Activated CD4-positive, alpha-beta T cell treated with anti-CD3 and anti-CD28 coated beads, Interleukin-2, amount 50 U/mL, for 48 hours (primary cell): ENCODE measurements around the gene FRMPD1.

Experiments used
- DNase-seq, 2 experiments: peaks; one replicate each; pipeline ENCODE4 v3.0.0-alpha.2; 2020

FRMPD1 gene

GRCh38 chr9:37626708-37627292 lies 24.0 kb upstream of the FRMPD1 start:
- no peak for DNase-seq

- no peak for DNase-seq
Measured at GRCh38 chr9:37632479-37632878, 18.3 kb upstream of the FRMPD1 start.

- no peak for DNase-seq
Measured at GRCh38 chr9:37635808-37636207, 14.9 kb upstream of the FRMPD1 start.

DNA sequence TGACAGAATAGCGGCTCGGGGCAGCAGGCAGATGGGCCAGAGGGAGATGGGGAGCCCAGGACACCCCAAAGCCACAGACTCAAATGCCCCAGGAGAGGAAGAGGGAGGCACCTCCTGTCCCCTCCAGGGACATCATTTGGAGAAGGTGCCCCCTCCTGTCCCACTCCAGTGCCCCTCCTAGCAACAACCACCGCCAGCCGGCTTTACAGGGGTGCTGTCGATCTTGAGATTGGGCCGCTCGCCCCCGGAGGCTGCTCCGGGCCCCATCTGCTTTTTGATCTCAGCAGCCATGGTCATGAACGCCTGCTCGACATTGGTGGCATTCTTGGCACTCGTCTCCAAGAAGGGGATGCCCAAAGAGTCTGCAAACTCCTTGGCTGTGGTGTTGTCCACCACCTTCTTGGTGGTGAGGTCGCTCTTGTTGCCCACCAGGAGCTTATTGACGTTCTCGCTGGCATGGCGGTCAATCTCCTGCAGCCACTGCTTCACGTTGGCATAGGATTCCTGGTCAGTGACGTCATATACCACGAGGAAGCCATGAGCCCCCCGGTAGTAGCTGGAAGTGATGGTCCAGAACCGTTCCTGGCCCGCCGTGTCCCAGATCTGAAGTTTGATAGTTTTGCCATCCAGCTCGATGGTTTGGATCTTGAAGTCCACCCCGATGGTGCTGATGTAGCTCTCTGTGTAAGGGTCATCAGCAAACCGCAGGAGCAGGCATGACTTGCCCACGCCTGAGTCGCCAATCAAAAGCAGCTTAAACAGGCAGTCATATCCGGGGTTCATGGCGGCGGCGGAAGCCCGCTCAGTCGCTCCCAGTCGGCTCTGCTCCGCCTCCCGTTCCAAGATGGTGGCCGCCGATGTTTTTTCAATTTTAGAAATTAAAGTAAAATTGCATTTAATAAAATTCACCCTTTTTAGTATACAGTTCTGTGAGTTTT lies 14.0 kb upstream of the FRMPD1 start:
- no peak for DNase-seq

DNA sequence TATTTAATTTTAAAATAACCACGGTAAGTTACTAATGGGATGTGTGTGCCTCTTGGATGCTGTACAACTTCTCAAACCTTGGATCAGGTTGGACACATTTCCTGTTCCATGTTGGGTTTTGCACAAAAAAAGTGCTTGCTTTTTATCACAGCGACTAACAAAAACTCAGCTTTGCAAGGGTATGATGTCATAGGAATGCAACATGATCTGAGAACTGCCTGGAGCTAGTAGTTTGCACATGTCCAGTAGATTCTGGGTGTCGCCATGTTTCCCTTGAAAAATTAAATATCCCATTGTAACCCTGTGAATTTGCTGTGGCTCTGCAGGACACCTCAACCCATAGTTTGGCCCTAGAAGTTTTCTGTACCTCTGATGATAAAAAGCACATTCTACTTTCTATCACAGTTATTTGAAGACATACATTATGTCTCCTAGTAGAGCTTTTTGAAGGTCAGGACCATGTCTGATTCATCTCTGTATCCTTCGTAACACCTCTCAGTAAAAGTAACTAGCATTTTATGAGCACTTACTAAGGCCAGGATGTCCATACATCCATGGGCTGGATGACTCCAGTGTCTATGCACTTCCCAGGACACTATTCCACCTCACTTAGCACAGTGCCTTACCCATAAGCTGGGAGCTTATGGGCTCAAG lies 11.5 kb upstream of the FRMPD1 start:
- no peak for DNase-seq

DNA sequence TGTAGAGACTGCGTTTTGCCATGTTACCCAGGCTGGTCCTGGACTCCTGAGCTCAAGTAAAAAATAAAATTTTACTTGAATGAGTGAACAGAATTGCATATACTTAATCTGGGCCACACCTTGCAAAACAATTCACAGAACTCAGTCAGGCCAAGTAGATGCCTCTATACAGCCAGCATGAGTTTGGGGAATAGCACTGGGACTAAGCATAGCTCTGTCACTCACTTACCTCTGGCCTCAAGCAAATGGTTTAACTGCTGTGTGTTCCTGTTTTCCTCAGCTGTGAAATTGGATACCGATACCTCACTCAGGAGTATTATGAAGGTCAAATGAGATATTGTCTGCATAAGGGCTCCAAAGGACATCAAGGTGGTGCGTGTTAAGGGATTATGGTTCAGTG lies 10.9 kb upstream of the FRMPD1 start:
- no peak for DNase-seq

DNA sequence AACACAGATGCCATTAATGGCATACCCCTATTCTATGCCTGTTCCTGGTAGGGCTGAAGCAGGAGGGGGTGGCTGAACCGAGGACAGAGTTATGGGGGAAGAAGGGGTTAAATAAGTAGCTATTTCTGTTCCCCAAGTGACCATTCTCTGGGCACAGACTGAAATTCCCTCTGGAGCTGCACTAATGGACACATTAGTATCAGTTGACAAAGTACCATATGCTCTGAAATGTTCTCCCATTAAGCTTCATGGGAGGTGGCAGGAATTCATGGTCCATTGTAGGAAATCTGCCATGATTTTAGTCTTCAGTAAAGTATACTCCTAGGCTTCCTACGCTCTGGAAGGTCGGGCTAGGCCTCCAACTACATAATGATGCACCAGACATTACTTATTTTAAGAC lies 10.5 kb upstream of the FRMPD1 start:
- no peak for DNase-seq

- DNase-seq: no peak
Measured at GRCh38 chr9:37641331-37641730, 9.4 kb upstream of the FRMPD1 start.

GRCh38 chr9:37643214-37643613 lies 7.5 kb upstream of the FRMPD1 start:
- no peak for DNase-seq

GRCh38 chr9:37645903-37646506 lies 4.7 kb upstream of the FRMPD1 start:
- DNase-seq: no peak

DNA sequence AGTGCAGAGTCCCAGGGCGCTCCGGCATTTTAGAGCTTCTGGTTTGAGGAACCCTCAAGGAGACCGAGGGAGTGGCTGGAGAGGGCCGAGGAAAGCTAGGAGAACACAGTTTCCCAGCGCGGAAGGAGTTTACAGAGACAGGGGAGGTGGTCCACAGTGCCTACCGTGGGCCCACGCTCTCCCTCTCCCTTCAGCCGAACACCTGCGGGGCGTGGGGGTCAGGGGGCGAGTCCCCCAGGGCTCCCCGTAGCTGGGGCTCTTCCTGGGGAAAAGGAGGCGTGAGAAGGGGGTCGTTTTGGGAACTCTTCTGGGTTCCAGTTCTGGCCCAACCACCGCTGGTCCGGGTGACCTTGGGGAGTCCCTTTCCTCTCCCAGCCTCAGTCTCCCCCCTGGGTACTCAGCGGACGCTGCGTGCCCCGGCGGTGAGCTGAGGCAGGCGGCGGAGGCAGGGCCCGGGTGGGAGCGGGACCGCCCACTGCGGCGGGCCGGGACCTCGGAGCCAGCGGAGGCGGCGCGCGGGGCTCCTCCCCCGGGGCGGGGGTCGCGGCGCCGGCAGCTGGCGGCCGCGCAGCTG lies 368 bp upstream of the FRMPD1 start:
- peak in 1 of 2 experiments; percentile 5 for DNase-seq

DNA sequence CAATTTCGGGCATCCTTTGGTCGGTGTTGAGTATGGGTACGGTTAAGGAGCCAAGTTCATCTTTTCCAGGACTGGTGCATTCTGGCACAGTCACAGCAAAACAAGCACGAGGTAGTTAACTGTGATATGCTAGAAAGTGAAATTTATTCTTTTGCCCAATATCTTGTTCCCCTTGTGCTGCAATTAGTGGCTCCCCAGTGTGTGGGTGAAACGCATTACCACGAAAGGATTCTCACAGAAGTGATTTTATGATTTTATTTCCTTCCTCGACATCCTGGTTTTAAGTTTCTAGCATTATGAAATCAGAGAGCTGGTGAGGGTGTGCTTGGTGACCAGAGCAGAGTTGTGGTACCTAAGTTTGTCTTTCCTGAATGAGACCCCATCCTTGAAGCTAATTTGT lies 1.5 kb downstream of the FRMPD1 start:
- no peak for DNase-seq

- DNase-seq: no peak
Measured at GRCh38 chr9:37653385-37653784, 2.6 kb downstream of the FRMPD1 start.

GRCh38 chr9:37656936-37657335 lies 6.2 kb downstream of the FRMPD1 start:
- no peak for DNase-seq

- no peak for DNase-seq
Measured at GRCh38 chr9:37660691-37661090, 9.9 kb downstream of the FRMPD1 start.

DNA sequence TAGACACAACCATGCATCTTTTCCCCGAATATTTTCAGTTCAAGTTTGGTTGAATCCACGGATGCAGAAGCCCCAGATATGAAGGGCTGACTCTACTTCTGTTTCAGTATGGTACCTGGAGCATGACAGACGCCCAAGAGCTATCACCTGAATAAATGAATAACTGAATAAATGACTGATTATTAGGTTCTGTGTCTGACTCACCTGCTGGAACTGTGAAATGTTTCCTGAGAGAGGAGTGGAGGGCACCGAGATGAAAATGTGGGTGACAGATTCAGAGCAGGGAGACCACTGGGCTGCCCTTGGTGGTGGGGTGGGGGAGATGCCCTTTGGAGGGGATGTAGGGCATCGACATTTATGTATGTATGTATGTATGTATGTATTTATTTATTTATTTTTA lies 13.2 kb downstream of the FRMPD1 start:
- DNase-seq: no peak

GRCh38 chr9:37667706-37668105 lies 17.0 kb downstream of the FRMPD1 start:
- no peak for DNase-seq

DNA sequence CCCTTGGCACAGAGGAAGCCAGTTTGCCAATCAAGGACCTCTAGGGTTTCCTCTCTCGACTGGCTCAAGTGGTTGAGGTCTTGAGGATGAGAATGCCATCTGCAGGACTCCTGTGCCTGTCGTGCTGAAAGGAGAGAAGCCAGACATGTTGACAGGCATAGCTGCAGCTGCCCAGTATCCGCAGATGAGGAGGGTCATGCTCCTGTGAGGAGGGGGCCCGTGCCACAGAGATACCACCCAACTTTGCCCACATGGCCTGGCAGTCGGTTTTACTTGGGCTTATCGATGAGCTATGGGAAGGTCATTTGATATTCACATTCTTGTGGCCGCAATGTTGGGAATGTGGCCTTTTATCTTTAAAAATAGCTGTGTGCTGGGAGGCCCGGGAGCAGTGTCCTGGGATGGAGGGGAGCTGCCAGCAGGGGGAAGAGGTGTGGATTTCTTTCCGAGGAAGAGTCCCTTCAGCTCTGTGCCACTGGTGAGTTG lies 17.4 kb downstream of the FRMPD1 start:
- DNase-seq: no peak

DNA sequence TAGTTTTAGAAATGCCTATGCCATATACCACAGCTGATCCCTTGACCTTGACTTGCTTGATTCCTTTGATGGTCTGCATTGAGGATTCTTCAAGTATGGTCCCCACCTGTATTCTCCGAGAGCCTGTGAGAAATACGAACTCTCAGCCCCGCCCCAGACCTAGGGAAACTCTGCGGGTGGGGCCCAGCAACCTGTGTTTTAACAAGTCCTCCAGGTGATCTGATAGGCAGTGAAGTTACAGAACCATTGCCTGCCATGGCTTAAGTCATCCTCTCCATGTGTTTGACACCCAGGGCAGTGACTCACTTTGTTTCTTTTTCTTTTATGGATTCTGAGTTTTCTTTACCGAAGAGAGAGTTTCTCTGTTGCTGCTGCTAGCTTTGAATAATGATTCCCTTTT lies 18.5 kb downstream of the FRMPD1 start:
- DNase-seq: no peak

DNA sequence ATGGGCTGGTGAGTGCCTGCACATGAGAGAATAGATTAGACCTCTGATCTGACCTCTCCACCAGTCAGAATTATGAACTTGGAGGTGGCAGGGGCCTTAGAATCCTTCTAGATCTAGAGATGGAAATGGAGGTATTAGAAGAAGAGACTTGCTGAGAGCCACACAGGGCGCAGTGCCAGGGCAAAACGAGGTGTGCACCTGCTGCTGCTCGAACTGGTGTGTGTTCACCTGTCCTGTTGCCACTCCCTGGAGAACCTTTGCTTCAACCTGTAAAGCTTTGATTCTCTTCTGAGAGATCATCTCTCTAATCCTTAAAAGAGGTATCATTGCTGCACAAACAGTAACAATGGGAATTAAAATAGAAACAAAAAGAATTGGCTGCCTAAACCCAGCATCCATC lies 24.9 kb downstream of the FRMPD1 start:
- DNase-seq: no peak

- no peak for DNase-seq
Measured at GRCh38 chr9:37676411-37676830, 25.7 kb downstream of the FRMPD1 start.

- no peak for DNase-seq
Measured at GRCh38 chr9:37677435-37677834, 26.7 kb downstream of the FRMPD1 start.

- DNase-seq: no peak
Measured at GRCh38 chr9:37678789-37679273, 28.1 kb downstream of the FRMPD1 start.
